Stimulated activated CD8-positive, alpha-beta memory T cell treated with anti-CD3 and anti-CD28 coated beads, Interleukin-15, amount 100 ng/mL, for 1 hour (primary cell): ENCODE data around the gene CC2D1B.
"Not testable (repeated sequence)": the region's sequence is repeated elsewhere in the genome, so short reads cannot be mapped to it uniquely, and the experiment has no call there.

Experiments
- DNase-seq: peaks from one replicate; pipeline ENCODE4 v3.0.0-alpha.2; 2020; ENCODE audit warnings: low read depth

CC2D1B gene, protein sequence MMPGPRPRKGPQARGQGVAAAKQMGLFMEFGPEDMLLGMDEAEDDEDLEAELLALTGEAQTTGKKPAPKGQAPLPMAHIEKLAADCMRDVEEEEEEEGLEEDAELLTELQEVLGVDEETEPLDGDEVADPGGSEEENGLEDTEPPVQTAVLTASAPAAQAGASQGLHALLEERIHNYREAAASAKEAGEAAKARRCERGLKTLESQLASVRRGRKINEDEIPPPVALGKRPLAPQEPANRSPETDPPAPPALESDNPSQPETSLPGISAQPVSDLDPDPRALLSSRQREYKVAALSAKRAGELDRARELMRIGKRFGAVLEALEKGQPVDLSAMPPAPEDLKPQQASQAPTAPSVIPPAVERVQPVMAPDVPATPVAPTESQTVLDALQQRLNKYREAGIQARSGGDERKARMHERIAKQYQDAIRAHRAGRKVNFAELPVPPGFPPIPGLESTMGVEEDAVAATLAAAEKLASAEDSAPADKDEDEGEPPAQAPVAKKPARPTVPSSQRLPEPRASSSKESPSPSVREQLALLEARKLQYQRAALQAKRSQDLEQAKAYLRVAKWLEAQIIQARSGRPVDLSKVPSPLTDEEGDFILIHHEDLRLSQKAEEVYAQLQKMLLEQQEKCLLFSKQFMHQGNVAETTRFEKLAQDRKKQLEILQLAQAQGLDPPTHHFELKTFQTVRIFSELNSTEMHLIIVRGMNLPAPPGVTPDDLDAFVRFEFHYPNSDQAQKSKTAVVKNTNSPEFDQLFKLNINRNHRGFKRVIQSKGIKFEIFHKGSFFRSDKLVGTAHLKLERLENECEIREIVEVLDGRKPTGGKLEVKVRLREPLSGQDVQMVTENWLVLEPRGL

GRCh38 chr1:52365746-52366516 is at the start of gene CC2D1B:
Gene CC2D1B, minus strand, starts transcription at chr1:52366205. Its CDS starts 1,585 bp downstream, at chr1:52364620.
- DNase-seq, result peak; percentile 96

DNA sequence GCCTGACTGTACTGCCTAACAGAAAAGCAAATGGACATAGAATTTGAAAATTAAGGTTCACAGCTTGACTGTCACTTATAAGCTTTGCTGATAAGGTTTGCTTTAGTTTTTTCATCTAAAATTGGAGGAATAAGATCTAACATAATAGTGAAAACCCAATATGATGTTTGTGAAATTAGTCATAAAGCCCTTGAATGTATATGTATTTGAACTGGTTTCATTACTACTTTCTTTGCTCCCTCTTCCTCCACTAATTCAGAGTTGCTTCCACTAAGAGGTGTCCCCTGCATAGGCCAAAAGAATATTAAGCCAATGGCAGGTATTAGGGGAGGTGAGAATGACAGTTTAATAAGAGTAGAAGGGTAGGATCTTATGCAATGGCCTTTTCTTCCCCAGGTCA is 48.9 kb upstream of the CC2D1B start:
- no peak for DNase-seq

- DNase-seq, result no peak
Observed at GRCh38 chr1:52413410-52413989, 47.5 kb upstream of the CC2D1B start.

- no peak for DNase-seq
Observed at GRCh38 chr1:52404975-52405338, 39.0 kb upstream of the CC2D1B start.

DNA sequence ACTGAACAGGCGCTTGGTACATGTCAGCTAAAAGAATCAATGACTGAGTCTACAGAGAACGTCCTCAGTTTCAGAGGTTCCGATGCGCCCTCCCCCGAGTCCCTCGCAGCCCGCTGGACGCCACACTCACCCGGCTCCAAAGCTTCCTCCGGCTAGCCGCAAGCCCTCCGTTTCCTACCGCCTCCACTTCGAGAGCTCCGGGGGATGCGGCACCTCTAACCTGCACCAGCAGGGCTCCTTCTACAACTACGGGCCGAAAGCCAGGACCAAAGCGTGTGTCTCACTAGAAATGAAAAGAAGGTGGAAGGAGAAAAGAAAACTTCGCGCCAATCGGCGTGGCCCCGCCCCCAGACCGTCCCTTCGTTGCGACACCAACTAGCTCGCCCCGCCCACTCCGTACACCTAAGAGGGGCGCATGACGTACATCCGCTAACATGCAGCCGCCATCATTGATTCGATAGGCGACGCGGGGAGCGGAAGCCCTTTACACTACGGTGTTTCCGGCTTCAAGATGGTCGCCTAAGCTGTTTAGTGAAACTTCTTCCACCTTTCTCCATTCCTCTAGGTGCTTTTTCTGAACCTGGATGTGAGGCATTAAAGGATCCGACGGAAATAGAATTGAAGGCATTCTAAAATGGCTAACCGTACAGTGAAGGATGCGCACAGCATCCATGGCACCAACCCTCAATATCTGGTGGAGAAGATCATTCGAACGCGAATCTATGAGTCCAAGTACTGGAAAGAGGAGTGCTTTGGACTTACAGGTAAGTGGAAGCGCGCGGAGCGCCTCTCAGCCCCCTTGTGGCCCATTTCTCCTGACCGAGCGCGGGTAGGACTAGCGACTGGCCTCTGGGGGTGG is 38.3 kb upstream of the CC2D1B start, which contains the start of the genes ORC1 and PRPF38A:
TSS of gene ORC1 (minus strand) at position 308 of the 859 bp plus-strand sequence. CDS start 2,200 bp downstream, outside the sequence.
TSS of gene PRPF38A (plus strand) at position 487 of the 859 bp plus-strand sequence. CDS start at position 635, 148 bp downstream.
- peak; percentile 97 for DNase-seq

DNA sequence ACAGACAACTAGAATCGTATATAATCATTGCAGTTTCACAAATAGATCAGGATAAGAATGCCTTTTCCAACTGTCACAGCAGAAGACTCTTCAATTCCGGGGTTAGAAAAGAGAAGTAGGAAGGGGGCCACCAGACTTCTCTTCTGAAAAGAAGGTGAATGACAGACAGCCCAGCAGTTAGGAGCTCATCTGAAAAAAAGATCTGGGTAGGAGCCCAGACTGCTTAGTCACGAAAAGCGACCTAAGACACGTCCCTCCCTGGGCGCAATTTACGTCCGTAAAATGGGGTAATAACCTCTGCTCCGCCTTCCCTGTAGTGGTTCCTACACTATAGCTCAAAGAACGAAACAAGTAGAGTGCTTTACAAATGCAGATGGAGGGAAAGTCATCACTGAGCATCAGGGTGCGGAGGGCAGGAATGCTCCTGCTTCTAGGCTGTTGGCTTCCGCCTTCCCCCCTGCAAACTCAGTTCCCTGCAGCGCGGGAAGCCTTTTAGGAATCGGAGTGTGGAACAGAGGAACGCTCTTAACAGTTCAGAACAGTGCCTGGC is 37.6 kb upstream of the CC2D1B start:
- DNase-seq, result peak; percentile 3

DNA sequence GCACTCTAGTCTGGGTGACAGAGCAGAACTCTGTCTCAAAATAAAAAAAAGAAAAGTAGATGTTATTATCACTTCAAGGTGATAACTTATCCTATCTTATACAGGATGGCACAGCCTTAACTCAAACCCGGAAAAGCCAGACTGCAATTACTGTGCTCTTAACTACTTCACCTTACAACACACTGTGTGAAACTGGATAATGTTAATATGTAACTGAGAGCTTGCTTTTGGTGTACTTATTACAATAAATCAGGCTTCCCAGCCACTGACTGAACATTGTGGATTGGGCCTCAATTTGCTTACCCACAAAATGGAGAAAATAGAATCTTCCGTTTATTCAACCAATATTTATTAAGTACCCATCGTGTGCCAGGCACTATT is 36.8 kb upstream of the CC2D1B start:
- DNase-seq, result no peak

DNA sequence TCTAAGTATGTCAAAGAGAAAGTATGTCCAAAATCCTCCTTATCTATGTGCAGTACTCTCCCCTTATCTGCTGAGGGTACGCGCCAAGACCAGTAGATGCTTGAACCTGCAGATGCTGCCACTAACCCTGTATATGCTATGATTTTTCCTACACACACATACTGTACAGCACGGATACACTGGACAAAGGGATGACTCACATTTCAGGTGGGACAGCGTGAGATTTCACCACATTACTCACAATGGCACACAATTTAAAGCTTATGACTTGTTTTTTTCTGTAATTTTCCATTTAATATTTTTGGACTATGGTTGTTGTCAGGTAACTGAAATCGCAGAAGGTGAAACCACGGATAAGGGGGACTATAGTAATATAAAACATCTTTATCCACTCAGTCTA is 34.1 kb upstream of the CC2D1B start:
- no peak for DNase-seq

DNA sequence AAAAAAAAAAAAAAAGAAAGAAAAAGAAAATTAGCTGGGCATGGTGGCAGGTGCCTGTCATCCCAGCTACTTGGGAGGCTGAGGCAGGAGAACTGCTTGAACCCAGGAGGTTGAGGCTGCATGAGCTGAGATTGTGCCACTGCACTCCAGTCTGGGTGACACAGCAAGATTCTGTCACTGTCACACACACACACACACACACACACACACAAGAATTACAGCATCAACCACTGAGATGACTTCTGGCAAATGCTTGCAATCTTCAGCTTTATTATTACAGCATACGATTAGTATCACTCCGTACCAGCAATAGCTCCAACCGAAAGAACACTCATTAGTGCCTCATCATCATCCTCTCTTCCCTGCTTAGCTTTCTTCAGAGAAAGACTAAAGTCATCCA is 33.6 kb upstream of the CC2D1B start:
- DNase-seq, result no peak

GRCh38 chr1:52393174-52393573 is 27.2 kb upstream of the CC2D1B start:
- no peak for DNase-seq

GRCh38 chr1:52386458-52386857 is 20.5 kb upstream of the CC2D1B start:
- DNase-seq, result no peak

GRCh38 chr1:52385376-52385775 is 19.4 kb upstream of the CC2D1B start:
- DNase-seq, result no peak

- DNase-seq, result not testable (repeated sequence)
Observed at GRCh38 chr1:52369851-52370250, 3.8 kb upstream of the CC2D1B start.

- DNase-seq, result no peak
Observed at GRCh38 chr1:52368383-52369172, 2.6 kb upstream of the CC2D1B start.

DNA sequence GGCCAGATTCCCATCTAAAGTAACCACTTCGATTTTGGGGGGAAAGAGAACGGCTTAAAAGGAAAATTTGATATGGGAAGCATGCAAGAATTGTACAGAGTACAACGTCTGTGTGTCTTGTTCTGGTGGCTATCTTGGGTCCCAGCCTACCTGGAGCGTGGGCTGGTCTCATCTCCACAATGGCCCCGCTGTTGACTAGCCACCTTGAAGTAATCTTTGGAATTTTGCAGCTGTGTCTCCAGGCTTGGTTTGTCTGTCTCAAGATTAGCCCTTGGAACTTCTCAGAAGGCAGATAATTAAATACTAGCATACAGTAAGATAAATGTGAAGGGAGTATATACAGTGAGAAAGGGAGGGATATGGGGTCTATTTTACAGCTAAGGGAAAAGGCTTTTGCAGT is 1.3 kb upstream of the CC2D1B start:
- no peak for DNase-seq

DNA sequence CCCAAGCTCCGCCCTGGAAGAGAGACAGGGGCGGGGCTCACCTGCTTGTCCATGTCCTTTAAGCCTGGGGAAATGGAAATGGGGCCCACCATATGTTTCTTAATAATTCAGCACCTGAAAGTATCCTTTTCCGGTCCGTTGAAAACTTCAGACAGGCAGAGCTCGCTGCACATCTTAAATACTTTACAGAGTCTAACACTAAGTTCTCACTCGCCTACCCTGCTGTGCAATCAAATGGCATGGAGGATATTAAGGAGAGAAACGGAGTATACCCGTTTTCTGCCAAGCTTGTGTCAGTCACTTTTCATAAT is 467 bp upstream of the CC2D1B start:
- no peak for DNase-seq

GRCh38 chr1:52365071-52365745 is 797 bp downstream of the CC2D1B start:
- DNase-seq, result no peak

DNA sequence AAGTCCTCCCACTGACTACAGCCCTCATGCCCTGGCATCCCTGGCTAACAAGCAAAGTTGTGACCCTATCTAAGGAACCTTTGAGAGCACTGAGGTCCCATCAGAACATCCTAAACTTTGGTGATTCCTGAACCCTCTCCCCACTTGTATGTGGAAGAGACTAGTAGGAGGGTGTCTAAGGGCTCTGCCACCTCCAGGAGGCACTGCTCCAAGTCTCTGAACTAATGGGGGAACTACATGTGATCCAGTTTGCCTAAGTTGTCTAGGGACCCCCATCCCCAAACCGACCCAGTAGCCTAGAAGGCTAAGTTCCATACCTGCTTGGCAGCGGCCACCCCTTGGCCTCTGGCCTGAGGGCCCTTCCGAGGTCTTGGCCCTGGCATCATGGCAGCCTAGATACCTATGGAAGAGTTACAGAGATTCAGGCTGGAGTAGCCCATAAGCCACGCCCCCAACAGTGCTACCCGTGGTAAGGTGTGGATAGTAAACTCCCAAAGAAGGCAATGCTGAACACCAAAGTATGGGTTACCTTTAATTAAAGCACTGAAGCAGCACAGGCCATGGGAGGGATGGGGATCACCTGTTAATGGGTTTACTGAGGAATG is 1.7 kb downstream of the CC2D1B start:
- no peak for DNase-seq

DNA sequence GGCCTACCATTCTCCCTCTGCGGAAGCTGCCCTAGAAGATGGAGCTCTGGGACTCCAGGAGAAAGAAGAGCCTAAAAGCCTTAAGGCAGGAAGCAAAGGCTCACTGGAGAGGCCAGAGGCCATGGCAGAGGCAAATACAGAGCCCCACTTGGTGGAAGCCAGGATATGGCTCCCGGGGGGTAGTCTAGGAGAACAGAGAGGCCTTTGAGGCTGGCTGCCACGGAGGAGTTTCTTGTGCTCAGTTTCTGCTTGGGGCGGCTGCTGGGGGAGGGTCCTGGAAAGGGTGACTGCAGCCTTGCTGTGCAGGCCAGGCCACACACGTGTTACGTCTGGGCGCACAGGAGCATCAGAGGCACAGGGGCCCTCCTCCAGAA is 5.4 kb downstream of the CC2D1B start:
- DNase-seq, result no peak
